Body of pancreas (tissue), 4 donors: Measurements from ENCODE around the gene CDHR3.

Experiments used
- POLR2A ChIP-seq, 3 donors: fragments of 450-650 bp; IDR thresholded peaks; one replicate each; pipeline ENCODE4 v1.6.1; 2016; ENCODE audit warnings: antibody characterized with exemption in 3 of 3, mild to moderate bottlenecking in 2 of 3
- TF ChIP-seq, protein P1 (sequence below), 7 experiments: fragments of 450-650 bp in 4 of 7; fragments of 200-600 bp in 3 of 7; sonication (generic) in 3 of 7; IDR thresholded peaks; one replicate each; pipeline ENCODE4 v1.5.1; 2016 to 2019; ENCODE audit warnings: antibody characterized with exemption in 7 of 7

DNA sequence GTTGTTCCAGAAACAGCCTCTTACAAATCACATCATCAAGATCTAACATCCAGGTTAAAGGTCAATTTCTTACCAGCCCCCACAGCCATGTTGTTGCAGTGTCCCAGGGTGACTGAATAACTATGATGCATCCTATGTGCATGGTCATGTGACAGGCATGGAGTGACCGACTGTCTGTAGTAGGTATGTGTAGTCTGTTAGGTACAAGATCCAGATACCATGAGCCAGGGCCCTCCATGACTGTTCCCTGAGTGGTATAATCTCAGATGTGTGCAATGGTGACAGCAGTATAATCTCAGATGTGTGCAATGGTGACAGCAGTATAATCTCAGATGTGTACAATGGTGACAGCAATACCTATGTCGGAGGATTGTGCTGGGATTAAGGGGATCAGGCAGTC, 8.8 kb downstream of the CDHR3 start:
- no peak for TF ChIP-seq POLR2A (IDR thresholded peaks at IDR 0.05)
- TF ChIP-seq, protein P1, sequence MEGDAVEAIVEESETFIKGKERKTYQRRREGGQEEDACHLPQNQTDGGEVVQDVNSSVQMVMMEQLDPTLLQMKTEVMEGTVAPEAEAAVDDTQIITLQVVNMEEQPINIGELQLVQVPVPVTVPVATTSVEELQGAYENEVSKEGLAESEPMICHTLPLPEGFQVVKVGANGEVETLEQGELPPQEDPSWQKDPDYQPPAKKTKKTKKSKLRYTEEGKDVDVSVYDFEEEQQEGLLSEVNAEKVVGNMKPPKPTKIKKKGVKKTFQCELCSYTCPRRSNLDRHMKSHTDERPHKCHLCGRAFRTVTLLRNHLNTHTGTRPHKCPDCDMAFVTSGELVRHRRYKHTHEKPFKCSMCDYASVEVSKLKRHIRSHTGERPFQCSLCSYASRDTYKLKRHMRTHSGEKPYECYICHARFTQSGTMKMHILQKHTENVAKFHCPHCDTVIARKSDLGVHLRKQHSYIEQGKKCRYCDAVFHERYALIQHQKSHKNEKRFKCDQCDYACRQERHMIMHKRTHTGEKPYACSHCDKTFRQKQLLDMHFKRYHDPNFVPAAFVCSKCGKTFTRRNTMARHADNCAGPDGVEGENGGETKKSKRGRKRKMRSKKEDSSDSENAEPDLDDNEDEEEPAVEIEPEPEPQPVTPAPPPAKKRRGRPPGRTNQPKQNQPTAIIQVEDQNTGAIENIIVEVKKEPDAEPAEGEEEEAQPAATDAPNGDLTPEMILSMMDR (IDR thresholded peaks at IDR 0.05) = no peak
